Loucy (cell line): Measurements from ENCODE around the gene MISP.

Experiments
- H2AFZ ChIP-seq: fragments of 200-600 bp; sonication (generic); 2 replicates; pipeline ENCODE4 v1.6.0; 2016; ENCODE audit warnings: antibody characterized with exemption, mild to moderate bottlenecking, low read length, moderate library complexity
- H3F3A ChIP-seq: fragments of 200-600 bp; 2 replicates; pipeline ENCODE4 v1.6.0; 2016; ENCODE audit warnings: antibody characterized with exemption, low read depth, mild to moderate bottlenecking
- H3K27me3 ChIP-seq: fragments of 200-600 bp; sonication (generic); 2 replicates; pipeline ENCODE4 v1.6.1; 2014; ENCODE audit warnings: low read length, mild to moderate bottlenecking; ENCODE audit not compliant: insufficient read depth, poor library complexity, severe bottlenecking
- H3K36me3 ChIP-seq: fragments of 200-600 bp; sonication (generic); 2 replicates; pipeline ENCODE4 v1.6.1; 2016; ENCODE audit warnings: low read length; ENCODE audit not compliant: insufficient read depth
- H3K4me1 ChIP-seq: fragments of 200-600 bp; sonication (generic); 2 replicates; pipeline ENCODE4 v1.5.1; 2014; ENCODE audit warnings: low read length, mild to moderate bottlenecking; ENCODE audit not compliant: insufficient read depth, poor library complexity, severe bottlenecking
- H3K4me2 ChIP-seq: fragments of 200-600 bp; sonication (generic); 2 replicates; pipeline ENCODE4 v1.6.0; 2014; ENCODE audit warnings: antibody characterized with exemption, low read length, low read depth, mild to moderate bottlenecking; ENCODE audit not compliant: poor library complexity, severe bottlenecking
- H3K4me3 ChIP-seq: fragments of 200-600 bp; sonication (generic); 2 replicates; pipeline ENCODE4 v1.5.1; 2014; ENCODE audit warnings: low read length, mild to moderate bottlenecking, mixed read lengths; ENCODE audit not compliant: poor library complexity, severe bottlenecking
- H3K79me2 ChIP-seq: fragments of 200-600 bp; sonication (generic); 2 replicates; pipeline ENCODE4 v1.6.1; 2014; ENCODE audit warnings: low read length; ENCODE audit not compliant: insufficient read depth
- H3K9ac ChIP-seq: fragments of 200-600 bp; sonication (generic); 2 replicates; pipeline ENCODE4 v1.6.0; 2014; ENCODE audit warnings: mild to moderate bottlenecking, low read depth, low read length, moderate library complexity; ENCODE audit not compliant: poor library complexity, severe bottlenecking
- H3K9me2 ChIP-seq: fragments of 200-600 bp; sonication (generic); replicated peaks from 2 replicates; pipeline ENCODE4 v1.6.1; 2016; ENCODE audit warnings: low read depth, low read length, mixed read lengths
- H3K9me3 ChIP-seq: fragments of 200-600 bp; sonication (generic); 2 replicates; pipeline ENCODE4 v1.6.1; 2014; ENCODE audit warnings: mild to moderate bottlenecking, antibody characterized with exemption, low read length, low read depth; ENCODE audit not compliant: insufficient read depth
- H4K20me1 ChIP-seq: fragments of 200-600 bp; sonication (generic); 2 replicates; pipeline ENCODE4 v1.6.0; 2014; ENCODE audit warnings: antibody characterized with exemption, low read length, mild to moderate bottlenecking; ENCODE audit not compliant: insufficient read depth, poor library complexity, severe bottlenecking
- CTCF ChIP-seq: fragments of 200-600 bp; sonication (generic); conservative IDR thresholded peaks from 2 replicates; pipeline ENCODE4 v1.5.1; 2014; ENCODE audit warnings: mild to moderate bottlenecking, antibody characterized with exemption, low read length
- EZH2phosphoT487 ChIP-seq: fragments of 200-600 bp; IDR thresholded peaks from 2 replicates; pipeline ENCODE4 v1.6.1; 2018; ENCODE audit warnings: antibody characterized with exemption, mild to moderate bottlenecking, moderate library complexity, borderline replicate concordance

Gene MISP

GRCh38 chr19:703651-704446 lies 47.1 kb upstream of the MISP start:
- Histone ChIP-seq H3K9ac (no peak overlapping the region), H4K20me1 (no peaks in the 10 kb centered on the region), H3K27me3 (no peaks in the 10 kb centered on the region), H3K4me2 (no peak overlapping the region), H3F3A (no peaks in the 10 kb centered on the region), H3K9me2 (no peaks in the 10 kb centered on the region), H2AFZ (no peak overlapping the region), H3K4me3 (no peak overlapping the region), H3K4me1 (peaks cover 3% of the 10 kb centered on the region), H3K36me3 (no peaks in the 10 kb centered on the region), H3K9me3 (no peaks in the 10 kb centered on the region), H3K79me2 (no peaks in the 10 kb centered on the region)
- TF ChIP-seq EZH2phosphoT487 (no peak), CTCF (no peak)

- no peak for TF ChIP-seq EZH2phosphoT487
- no peak for TF ChIP-seq CTCF
- Histone ChIP-seq H3K79me2 (peaks cover 2% of the 10 kb centered on the region; the same call in 1 of the 2 replicates), H3K9me3 (no peaks in the 10 kb centered on the region), H2AFZ (no peak overlapping the region), H3K27me3 (no peaks in the 10 kb centered on the region), H3K9me2 (no peaks in the 10 kb centered on the region), H3K4me3 (no peak overlapping the region), H3K9ac (no peak overlapping the region), H4K20me1 (no peaks in the 10 kb centered on the region), H3K36me3 (no peaks in the 10 kb centered on the region), H3K4me1 (peaks cover 3% of the 10 kb centered on the region), H3F3A (no peaks in the 10 kb centered on the region), H3K4me2 (no peak overlapping the region)
Measured at GRCh38 chr19:704447-704741, 46.5 kb upstream of the MISP start.

- Histone ChIP-seq H2AFZ (peak within 1 kb of the TSS; percentile 84), H3K9ac (peak within 1 kb of the TSS; percentile 63), H3K79me2 (peaks cover 6% of the 10 kb centered on the region; the same call in 1 of the 2 replicates), H3K4me2 (peak within 1 kb of the TSS; percentile 68), H3K9me2 (no peaks in the 10 kb centered on the region), H3K27me3 (no peaks in the 10 kb centered on the region), H3K36me3 (no peaks in the 10 kb centered on the region), H3F3A (no peaks in the 10 kb centered on the region; the same call in 1 of the 2 replicates), H3K4me3 (peak within 1 kb of the TSS; percentile 71), H3K4me1 (peaks cover 3% of the 10 kb centered on the region), H4K20me1 (no peaks in the 10 kb centered on the region), H3K9me3 (no peaks in the 10 kb centered on the region)
- no peak for TF ChIP-seq CTCF
- TF ChIP-seq EZH2phosphoT487 = no peak
Measured at GRCh38 chr19:708154-709143, 42.5 kb upstream of the MISP start, which contains the start of gene PALM. Gene PALM, plus strand, starts transcription at chr19:708935. Its CDS starts 212 bp downstream, at chr19:709147.
